Measurements from ENCODE around the gene DGKD.

Gene DGKD

DNA sequence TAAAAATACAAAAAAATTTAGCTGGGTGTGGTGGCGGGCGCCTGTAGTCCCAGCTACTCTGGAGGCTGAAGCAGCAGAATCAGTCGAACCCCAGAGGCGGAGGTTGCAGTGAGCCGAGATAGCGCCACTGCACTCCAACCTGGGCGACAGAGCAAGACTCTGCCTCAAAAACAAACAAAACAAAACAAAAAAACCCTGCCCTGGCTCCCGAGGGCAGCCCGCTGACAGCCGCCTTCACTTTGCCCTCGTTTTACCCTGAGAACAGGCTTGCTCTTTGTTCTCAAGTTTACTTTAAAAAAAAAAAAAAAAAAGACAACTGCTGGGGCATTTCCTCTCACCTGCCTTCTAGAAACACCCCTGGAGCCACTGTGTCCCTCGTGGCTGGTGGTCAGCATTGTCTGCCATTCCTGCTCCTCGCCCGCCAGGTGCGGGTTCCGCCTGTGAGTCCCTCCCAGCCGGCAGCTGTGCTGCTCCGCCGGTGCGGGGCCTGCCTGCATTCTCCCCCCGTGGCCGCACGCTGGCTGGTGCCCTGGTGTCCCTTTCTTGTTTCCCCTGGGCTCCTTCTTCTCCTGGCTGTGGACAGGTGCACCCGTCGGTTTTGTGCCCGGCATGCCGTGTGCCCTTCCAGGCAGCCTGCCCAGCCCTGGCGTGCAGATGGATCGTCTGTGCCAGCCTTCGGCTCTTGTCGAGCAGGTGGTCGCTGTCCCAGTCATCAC is 106.6 kb downstream of the DGKD start:
- Histone ChIP-seq H3K9me3 (no peaks in the 10 kb centered on the region), H3K4me1 (no peaks in the 10 kb centered on the region), H3K4me3 (no peak overlapping the region), H3K27ac (no peak overlapping the region), H3K36me3 (peaks cover 77 to 97% (median 89%) of the 10 kb centered on the region in 3 donors), H3K27me3 (no peaks in the 10 kb centered on the region)
- intact Hi-C loops (cut with DNase I; ENCODE audit: low total_unique reads), result no loop called here
- TF ChIP-seq, protein P1, sequence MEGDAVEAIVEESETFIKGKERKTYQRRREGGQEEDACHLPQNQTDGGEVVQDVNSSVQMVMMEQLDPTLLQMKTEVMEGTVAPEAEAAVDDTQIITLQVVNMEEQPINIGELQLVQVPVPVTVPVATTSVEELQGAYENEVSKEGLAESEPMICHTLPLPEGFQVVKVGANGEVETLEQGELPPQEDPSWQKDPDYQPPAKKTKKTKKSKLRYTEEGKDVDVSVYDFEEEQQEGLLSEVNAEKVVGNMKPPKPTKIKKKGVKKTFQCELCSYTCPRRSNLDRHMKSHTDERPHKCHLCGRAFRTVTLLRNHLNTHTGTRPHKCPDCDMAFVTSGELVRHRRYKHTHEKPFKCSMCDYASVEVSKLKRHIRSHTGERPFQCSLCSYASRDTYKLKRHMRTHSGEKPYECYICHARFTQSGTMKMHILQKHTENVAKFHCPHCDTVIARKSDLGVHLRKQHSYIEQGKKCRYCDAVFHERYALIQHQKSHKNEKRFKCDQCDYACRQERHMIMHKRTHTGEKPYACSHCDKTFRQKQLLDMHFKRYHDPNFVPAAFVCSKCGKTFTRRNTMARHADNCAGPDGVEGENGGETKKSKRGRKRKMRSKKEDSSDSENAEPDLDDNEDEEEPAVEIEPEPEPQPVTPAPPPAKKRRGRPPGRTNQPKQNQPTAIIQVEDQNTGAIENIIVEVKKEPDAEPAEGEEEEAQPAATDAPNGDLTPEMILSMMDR (IDR thresholded peaks at IDR 0.05), result no peak
- DNase-seq, result no peak

DNA sequence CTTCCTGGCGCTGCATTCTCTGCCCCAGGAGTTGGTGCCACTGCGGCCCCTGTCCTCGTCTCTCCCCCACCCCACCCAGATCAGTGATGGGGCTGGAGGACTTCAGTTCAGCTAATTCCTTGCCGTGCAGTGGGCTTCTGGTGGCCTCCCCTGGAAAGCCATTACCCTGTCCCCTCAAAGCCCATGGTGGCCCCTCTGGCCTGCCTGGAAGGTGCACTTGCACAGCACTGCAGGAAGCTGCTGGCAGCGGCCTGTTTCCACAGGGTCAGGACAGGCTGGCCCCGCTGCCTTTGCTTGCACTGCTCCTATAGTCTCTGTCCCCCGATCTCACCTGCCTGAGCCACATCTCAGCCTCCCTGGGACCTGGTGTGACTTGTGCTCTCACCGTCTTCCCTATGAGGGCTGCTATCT is 107.2 kb downstream of the DGKD start:
- H3K36me3 ChIP-seq, result peaks cover 76 to 97% (median 89%) of the 10 kb centered on the region in 3 donors
- H3K27me3 ChIP-seq, result no peaks in the 10 kb centered on the region
- intact Hi-C loops (cut with DNase I; ENCODE audit: low total_unique reads), result no loop called here
- TF ChIP-seq, protein P1 (IDR thresholded peaks at IDR 0.05), result no peak
- H3K4me3 ChIP-seq, result no peak overlapping the region
- no peaks in the 10 kb centered on the region for H3K4me1 ChIP-seq
- DNase-seq, result no peak
- no peaks in the 10 kb centered on the region for H3K9me3 ChIP-seq
- no peak overlapping the region for H3K27ac ChIP-seq

DNA sequence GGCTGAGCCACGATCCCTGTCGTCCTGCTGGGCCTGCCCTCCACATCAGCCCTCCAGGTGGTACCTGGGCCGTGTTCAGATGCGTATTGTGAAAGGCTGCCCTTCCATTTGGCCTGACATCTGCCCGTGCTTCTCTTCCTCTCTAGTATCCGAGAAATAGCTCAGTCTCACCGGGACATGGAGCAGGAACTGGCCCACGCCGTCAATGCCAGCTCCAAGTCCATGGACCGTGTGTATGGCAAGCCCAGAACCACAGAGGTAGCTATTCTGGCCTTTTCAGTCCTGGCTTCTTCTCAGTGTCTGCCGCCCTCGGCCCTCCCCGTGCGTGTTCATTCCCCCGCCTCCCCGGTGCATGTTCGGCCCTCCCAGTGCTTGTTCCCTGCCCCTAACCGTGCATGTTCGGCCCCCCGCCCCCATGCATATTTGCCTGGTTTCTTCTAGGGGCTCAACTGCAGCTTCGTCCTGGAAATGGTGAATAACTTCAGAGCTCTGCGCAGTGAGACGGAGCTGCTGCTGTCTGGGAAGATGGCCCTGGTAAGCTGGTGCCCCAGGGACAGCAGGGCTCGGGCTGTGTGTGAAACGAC is 108.0 kb downstream of the DGKD start:
- H3K4me1 ChIP-seq, result no peaks in the 10 kb centered on the region
- no peak for DNase-seq
- no peaks in the 10 kb centered on the region for H3K9me3 ChIP-seq
- TF ChIP-seq, protein P1 (IDR thresholded peaks at IDR 0.05), result no peak
- H3K36me3 ChIP-seq, result peaks cover 76 to 97% (median 89%) of the 10 kb centered on the region in 3 donors
- H3K4me3 ChIP-seq, result no peak overlapping the region
- H3K27me3 ChIP-seq, result no peaks in the 10 kb centered on the region
- intact Hi-C loops (cut with DNase I; ENCODE audit: low total_unique reads), result no loop called here
- H3K27ac ChIP-seq, result no peak overlapping the region

DNA sequence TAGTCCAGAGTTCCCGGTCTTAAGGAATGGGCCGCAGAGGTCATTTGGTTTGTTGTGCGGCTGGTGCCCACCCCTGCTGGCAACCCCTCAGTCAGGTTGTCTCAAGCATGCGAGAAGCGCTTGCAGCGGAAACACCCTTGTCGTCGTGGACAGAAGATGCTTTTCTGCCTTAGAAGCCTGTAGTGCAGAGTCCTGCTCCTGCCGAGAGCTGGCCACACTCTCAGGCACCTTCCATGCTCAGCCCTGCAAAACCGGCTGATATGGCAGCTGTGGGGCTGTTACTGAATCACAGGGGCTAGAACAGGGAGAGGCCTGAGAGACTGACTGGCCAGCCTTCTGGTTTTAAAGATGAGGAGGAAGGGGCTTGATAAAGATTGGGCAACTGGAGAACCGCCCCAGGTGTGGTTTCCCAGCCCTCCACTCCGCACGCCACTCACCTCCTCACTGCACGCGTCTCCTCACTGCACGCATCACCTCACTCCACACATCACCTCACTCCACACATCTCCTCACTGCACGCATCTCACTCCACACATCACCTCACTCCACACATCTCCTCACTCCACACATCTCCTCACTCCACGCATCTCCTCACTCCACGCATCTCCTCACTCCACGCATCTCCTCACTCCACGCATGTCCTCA is 108.7 kb downstream of the DGKD start:
- H3K27ac ChIP-seq, result no peak overlapping the region
- TF ChIP-seq, protein P1 (IDR thresholded peaks at IDR 0.05), result no peak
- intact Hi-C loops (cut with DNase I; ENCODE audit: low total_unique reads), result no loop called here
- H3K36me3 ChIP-seq, result peaks cover 77 to 97% (median 89%) of the 10 kb centered on the region in 3 donors
- H3K27me3 ChIP-seq, result no peaks in the 10 kb centered on the region
- no peak for DNase-seq
- H3K4me3 ChIP-seq, result no peak overlapping the region
- no peaks in the 10 kb centered on the region for H3K9me3 ChIP-seq
- H3K4me1 ChIP-seq, result no peaks in the 10 kb centered on the region

DNA sequence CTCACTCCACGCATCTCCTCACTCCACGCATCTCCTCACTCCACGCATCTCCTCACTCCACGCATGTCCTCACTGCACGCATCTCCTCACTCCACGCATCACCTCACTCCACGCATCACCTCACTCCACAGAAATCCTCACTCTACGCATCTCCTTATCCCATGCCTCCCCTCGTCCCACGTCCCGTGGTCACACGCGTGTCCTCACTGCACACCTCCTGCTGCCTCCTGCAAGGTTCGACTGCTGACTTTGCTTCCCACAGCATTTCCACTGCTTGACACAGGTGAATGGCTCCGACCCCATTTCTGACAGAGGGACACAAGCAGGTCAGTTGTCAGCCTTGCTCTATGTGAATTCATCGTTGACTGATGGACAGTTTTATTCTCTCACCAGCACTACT is 109.3 kb downstream of the DGKD start:
- Histone ChIP-seq H3K36me3 (peaks cover 75 to 97% (median 89%) of the 10 kb centered on the region in 3 donors), H3K4me3 (no peak overlapping the region), H3K27me3 (no peaks in the 10 kb centered on the region), H3K4me1 (no peaks in the 10 kb centered on the region), H3K9me3 (no peaks in the 10 kb centered on the region), H3K27ac (no peak overlapping the region)
- intact Hi-C loops (cut with DNase I; ENCODE audit: low total_unique reads), result no loop called here
- DNase-seq, result no peak
- TF ChIP-seq, protein P1 (IDR thresholded peaks at IDR 0.05), result no peak
